ENCODE data around the gene JAG1. TPM values are rescaled to one million over a fixed set of nuclear protein-coding genes. Genes with fewer than 3 reads are reported as not detected.
"Not testable (repeated sequence)": the region's sequence is repeated elsewhere in the genome, so short reads cannot be mapped to it uniquely, and the experiment has no call there.

Gene JAG1
- total RNA-seq, 2 experiments from 2014 or later, result 0.32 to 0.67 TPM

- 0 out of 2 replicates have a peak, but pooled peaks cover under 1% of the 10 kb centered on the region for H3K9me2 ChIP-seq (ENCODE audit: insufficient read depth, low read length)
- intact Hi-C loops (cut with micrococcal nuclease; ENCODE audit: unreplicated experiment), result no loop called here
- DNase-seq (ENCODE audit: low spot score), result no peak
- no peaks in the 10 kb centered on the region for H3K9me3 ChIP-seq (ENCODE audit: low read length)
- no peak overlapping the region for H3K4me2 ChIP-seq (ENCODE audit: low read length)
- no peaks in the 10 kb centered on the region for H3K79me2 ChIP-seq (ENCODE audit: insufficient read depth, low read depth, low read length)
- no peaks in the 10 kb centered on the region for H4K20me1 ChIP-seq (ENCODE audit: insufficient read depth, low read length)
- ChIA-PET CTCF (ENCODE audit: unreplicated experiment) (no interaction called here), POLR2A (interaction anchor here (0.6 to 0.9 kb wide), 2 partner anchors 14 to 245 kb away, joined by 3 to 4 read pairs; no protein-coding TSS in a partner anchor)
- no peaks in the 10 kb centered on the region for H3K4me1 ChIP-seq (ENCODE audit: insufficient read depth, low read length, poor library complexity, severe bottlenecking)
- H3K4me3 ChIP-seq (ENCODE audit: low read depth, low read length, poor library complexity, severe bottlenecking), result no peak overlapping the region
- no peaks in the 10 kb centered on the region for H3K36me3 ChIP-seq (ENCODE audit: insufficient read depth, low read length)
- no peak overlapping the region for H3K27ac ChIP-seq (ENCODE audit: low read depth, low read length, poor library complexity, severe bottlenecking)
- no TSS peak for BruUV-seq (replicated peaks)
- TF ChIP-seq CTCF (conservative IDR thresholded peaks at IDR 0.05; ENCODE audit: low read length) (no peak), EZH2phosphoT487 (IDR thresholded peaks at IDR 0.05; ENCODE audit: borderline replicate concordance, low read depth, low read length) (no peak)
- H2AFZ ChIP-seq (ENCODE audit: low read length), result no peak overlapping the region
These were observed 81.8 kb downstream of the JAG1 start for GRCh38 chr20:10591946-10592521.

DNA sequence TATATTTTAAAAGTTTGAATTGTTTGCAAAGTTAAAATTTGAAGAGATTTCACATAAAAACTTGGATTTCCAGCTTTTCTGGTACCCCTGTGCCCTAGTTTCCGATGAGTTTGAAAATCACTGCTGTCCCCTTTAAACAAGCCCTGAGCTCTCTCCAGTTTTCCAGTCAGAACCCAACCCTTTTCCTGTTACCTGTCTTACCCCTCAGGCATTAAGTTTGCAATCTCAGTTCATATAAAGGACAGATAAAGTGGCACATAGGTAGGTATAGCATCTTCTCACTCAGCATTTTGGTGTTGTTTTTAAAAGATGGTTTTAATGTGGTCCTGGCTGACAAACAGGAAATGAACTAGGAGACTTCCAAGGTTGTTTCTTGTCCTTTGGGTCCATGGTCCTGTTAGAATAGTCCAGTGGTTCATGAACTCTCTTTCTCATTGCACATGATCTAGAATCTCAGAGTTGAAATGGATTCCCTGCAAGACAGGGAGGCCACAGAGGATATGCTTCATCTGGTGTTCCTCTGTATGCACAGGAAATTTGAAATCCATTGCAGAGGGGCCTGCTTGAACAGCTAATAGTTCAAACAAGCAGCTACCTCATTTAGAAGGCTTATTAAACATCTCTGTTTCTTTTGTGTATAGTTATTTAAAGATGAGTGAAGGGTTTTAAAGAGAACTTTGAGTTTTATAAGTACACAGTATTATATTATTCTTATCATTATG, 82.7 kb downstream of the JAG1 start:
- CTCF ChIA-PET (ENCODE audit: unreplicated experiment), result no interaction called here
- H3K4me3 ChIP-seq (ENCODE audit: low read depth, low read length, poor library complexity, severe bottlenecking), result no peak overlapping the region
- BruUV-seq (replicated peaks), result no TSS peak

GRCh38 chr20:10590446-10590845, 83.4 kb downstream of the JAG1 start:
- CTCF ChIA-PET (ENCODE audit: unreplicated experiment); intact Hi-C loops (cut with micrococcal nuclease; ENCODE audit: unreplicated experiment); H3K79me2 ChIP-seq (ENCODE audit: insufficient read depth, low read depth, low read length); H3K9me3 ChIP-seq (ENCODE audit: low read length); H4K20me1 ChIP-seq (ENCODE audit: insufficient read depth, low read length); H3K4me1 ChIP-seq (ENCODE audit: insufficient read depth, low read length, poor library complexity, severe bottlenecking); H2AFZ ChIP-seq (ENCODE audit: low read length); H3K4me3 ChIP-seq (ENCODE audit: low read depth, low read length, poor library complexity, severe bottlenecking); H3K36me3 ChIP-seq (ENCODE audit: insufficient read depth, low read length); BruUV-seq (replicated peaks); DNase-seq (ENCODE audit: low spot score); H3K27ac ChIP-seq (ENCODE audit: low read depth, low read length, poor library complexity, severe bottlenecking); H3K9me2 ChIP-seq (ENCODE audit: insufficient read depth, low read length); H3K4me2 ChIP-seq (ENCODE audit: low read length): not testable (repeated sequence)
- POLR2A ChIA-PET, result interaction anchor here (0.6 to 1.0 kb wide), 2 partner anchors 9 to 109 kb away, joined by 3 to 4 read pairs; no protein-coding TSS in a partner anchor

More for the DNA sequence above, 82.7 kb downstream of the JAG1 start:
- Histone ChIP-seq H2AFZ (ENCODE audit: low read length) (no peak overlapping the region), H4K20me1 (ENCODE audit: insufficient read depth, low read length) (no peaks in the 10 kb centered on the region), H3K9me3 (ENCODE audit: low read length) (no peaks in the 10 kb centered on the region), H3K4me1 (ENCODE audit: insufficient read depth, low read length, poor library complexity, severe bottlenecking) (no peaks in the 10 kb centered on the region), H3K4me2 (ENCODE audit: low read length) (no peak overlapping the region), H3K79me2 (ENCODE audit: insufficient read depth, low read depth, low read length) (no peaks in the 10 kb centered on the region), H3K27ac (ENCODE audit: low read depth, low read length, poor library complexity, severe bottlenecking) (no peak overlapping the region), H3K36me3 (ENCODE audit: insufficient read depth, low read length) (no peaks in the 10 kb centered on the region), H3K9me2 (ENCODE audit: insufficient read depth, low read length) (0 out of 2 replicates have a peak, but pooled peaks cover 4% of the 10 kb centered on the region)
- TF ChIP-seq CTCF (conservative IDR thresholded peaks at IDR 0.05; ENCODE audit: low read length) (no peak), EZH2phosphoT487 (IDR thresholded peaks at IDR 0.05; ENCODE audit: borderline replicate concordance, low read depth, low read length) (no peak)
- intact Hi-C loops (cut with micrococcal nuclease; ENCODE audit: unreplicated experiment), result no loop called here
- POLR2A ChIA-PET, result interaction anchor here (0.6 to 1.0 kb wide), 2 partner anchors 10 to 109 kb away, joined by 3 to 4 read pairs; no protein-coding TSS in a partner anchor
- no peak for DNase-seq (ENCODE audit: low spot score)

Small RNA genes within 50 kb of the gene (microRNA-seq; reads per million reads assigned to microRNA genes)
- gene MIR6870 (ENCODE audit: borderline replicate concordance), result not detected

Small RNA genes within 50 kb of the gene (small RNA-seq; reads per million reads assigned to genes)
- not detected for gene MIR6870

Other genes with a start within 250 kb of the JAG1 start
- 1.0 and 1.4 TPM in 2 replicates for gene MKKS, start 239.8 kb downstream of the JAG1 start, total RNA-seq (2014; rRNA removed; shearing (Covaris generic))
- 5.6 and 5.9 TPM in 2 replicates for gene MKKS, start 239.8 kb downstream of the JAG1 start, total RNA-seq (2022)
- gene SLX4IP, start 238.7 kb downstream of the JAG1 start, total RNA-seq (2014; rRNA removed; shearing (Covaris generic)), result 3.4 and 4.1 TPM in 2 replicates
- 8.7 and 9.2 TPM in 2 replicates for gene SLX4IP, start 238.7 kb downstream of the JAG1 start, total RNA-seq (2022)

Measured in OCI-LY7 (cell line).